Measurements from ENCODE around the gene RBFOX1.

RBFOX1 gene

GRCh38 chr16:7518158-7518557 lies 185.5 kb downstream of the RBFOX1 start:
- no peak for DNase-seq

DNA sequence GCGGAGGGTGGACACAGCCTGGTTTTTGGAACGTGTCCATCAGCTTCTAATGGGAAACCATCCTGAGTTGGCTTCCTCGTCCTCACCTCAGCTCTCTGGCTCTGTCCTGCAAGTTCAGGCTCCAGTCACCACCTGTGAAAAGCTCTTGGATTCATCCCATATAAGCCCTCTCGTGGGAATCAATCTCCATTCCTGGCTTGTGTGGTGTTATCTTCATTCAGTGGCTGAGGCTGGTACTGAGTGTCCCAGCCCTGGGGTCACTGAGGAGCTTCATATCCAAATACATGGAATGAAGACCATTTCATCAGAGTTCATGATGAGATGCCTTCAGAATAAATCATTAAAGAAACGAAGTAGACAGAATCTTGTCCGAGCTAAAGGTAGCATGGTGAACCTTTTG lies 189.2 kb downstream of the RBFOX1 start:
- DNase-seq, result no peak

DNA sequence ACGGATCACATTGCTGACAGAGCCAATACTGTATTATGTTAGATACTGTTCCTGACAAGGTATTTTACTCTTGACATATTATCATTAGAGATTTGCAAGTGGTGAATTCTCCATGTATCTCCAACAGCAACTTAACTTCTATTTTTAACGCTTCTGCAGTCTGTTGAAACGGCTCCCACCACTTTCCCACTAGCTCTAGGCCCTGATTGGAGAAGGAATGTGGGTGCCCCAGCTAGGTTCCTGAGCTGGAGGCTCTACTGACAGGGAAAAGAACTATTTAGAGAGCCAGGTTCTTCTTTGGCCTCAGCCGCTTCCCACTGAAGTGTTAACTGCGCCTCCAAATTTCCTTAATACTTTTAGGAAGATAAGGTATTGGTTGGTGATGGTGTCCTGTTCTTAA lies 191.8 kb downstream of the RBFOX1 start:
- no peak for DNase-seq

GRCh38 chr16:7526736-7527135 lies 194.1 kb downstream of the RBFOX1 start:
- no peak for DNase-seq

- DNase-seq, result no peak
Measured at GRCh38 chr16:7532534-7532933, 199.9 kb downstream of the RBFOX1 start.

DNA sequence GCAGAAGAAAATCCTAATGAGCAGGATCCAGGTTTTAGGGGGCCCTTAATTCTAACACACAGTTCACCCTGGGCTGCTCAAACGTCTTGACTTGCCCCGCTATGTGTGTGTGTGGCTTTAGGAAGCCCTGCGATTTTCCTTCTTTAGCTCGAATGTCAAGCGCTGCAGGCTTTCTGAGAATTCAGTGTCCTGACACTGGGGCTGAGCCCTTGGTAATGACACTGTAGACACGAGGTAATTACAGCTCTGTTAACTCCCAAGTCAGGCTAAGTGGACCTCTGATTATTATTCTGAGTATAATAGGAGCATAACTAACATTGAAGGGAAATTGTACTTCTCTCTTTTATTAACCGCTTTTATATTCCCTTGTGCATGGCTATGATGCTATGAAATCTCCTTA lies 202.1 kb downstream of the RBFOX1 start:
- DNase-seq, result no peak

DNA sequence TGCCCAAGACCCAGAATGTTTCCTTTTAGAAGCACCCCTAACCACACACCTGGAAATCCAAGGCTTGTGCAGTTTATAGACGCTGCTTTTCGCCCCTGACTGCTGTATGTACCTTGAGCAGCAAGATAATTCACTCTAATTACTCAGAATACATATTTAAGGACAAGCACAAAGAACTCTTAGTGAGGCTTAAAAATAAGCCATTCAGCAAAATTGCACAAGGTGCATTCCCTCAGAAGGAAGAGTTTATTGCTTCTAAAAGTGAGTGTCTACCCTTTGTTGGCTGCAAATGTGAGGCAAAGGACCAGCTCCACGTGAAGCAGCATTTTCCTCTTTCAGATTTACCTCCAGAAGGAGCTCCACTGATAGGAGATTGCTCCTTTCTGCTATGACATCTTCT lies 208.4 kb downstream of the RBFOX1 start:
- DNase-seq, result no peak

- DNase-seq, result no peak
Measured at GRCh38 chr16:7545251-7545650, 212.6 kb downstream of the RBFOX1 start.

- DNase-seq, result no peak
Measured at GRCh38 chr16:7546948-7547347, 214.3 kb downstream of the RBFOX1 start.

DNA sequence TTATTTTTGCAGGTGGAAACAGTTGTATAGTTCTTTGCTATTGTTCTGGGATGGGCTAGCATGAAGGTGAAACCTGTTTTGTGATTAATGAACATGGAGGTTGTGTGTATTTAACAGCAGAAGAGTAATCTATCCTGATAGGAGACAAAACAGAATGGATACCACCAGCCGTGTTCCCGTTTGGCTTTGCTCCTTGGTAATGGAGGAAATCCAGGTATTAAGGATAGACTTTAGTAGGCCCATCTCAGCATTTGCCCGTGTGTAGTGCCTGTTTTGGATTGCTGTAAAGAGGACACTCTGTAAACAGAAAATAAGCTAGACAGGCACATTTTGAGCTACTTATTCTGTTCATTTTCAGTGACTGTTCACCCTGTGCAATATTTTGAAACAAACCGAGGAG lies 215.1 kb downstream of the RBFOX1 start:
- DNase-seq, result no peak

- no peak for DNase-seq
Measured at GRCh38 chr16:7548796-7549318, 216.2 kb downstream of the RBFOX1 start.

- no peak for DNase-seq
Measured at GRCh38 chr16:7550096-7550495, 217.5 kb downstream of the RBFOX1 start.

GRCh38 chr16:7555459-7555858 lies 222.8 kb downstream of the RBFOX1 start:
- no peak for DNase-seq

DNA sequence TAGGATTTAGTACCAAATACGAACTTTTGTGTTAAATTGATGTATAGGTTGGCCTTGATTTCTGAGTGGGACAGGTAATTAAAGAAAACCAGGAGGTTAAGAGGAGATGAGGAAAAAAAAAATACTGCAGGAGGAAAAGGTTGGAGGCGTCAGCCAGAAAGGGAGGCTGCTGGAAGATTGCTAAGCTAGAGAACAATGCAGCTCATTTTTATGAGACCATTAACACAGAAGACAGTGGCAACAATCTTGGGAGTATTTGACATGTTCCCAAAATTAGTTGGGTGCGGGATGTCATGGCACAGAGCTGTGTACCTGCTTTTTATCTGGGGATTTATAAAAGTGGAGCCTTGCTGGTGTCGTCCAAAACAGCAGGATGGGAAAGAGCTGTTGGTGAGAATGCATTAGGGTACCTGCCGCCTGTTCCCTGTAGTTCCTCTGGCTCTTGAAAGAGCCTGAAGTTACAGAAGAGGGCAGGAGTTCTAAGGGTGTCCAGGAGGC lies 229.3 kb downstream of the RBFOX1 start:
- DNase-seq, result peak in 1 of 51 donors; percentile 16

GRCh38 chr16:7566360-7566759 lies 233.7 kb downstream of the RBFOX1 start:
- no peak for DNase-seq

DNA sequence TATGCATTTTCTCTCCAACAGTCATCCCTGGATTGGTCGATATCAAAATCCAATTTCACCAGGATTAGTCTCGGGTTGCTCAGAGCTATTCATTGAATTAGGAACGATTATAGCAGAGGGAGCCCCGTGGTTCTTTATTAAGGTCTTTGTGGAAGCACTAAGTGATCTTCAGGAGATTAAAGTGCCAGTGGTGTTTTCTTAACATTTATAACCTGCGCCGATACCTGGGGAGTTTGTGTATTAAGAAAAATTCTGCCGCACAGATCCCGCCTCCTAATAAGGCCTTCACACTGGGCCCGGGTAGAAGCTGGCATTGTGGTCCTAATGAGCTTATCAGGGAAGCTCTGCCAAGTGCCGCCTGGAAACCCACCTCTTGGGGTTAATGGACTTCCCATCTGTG lies 238.7 kb downstream of the RBFOX1 start:
- no peak for DNase-seq

DNA sequence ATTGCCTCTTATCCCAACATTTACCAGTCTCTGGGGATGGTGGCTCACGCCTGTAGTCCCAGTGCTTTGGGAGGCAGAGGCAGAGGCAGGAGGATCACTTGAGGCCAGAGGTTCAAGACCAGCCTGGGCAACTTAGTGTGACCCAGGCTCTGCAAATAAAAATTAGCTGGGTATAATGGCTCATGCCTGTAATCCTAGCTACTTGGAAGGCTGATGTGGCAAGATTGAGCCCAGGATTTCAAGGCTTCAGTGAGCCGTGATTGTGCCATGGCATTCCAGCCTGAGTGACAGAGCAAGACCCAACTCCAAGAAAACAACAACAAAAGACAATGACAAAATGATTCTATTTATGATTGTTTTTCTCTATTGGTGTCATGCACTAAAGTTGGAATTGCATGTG lies 244.9 kb downstream of the RBFOX1 start:
- DNase-seq, result no peak

DNA sequence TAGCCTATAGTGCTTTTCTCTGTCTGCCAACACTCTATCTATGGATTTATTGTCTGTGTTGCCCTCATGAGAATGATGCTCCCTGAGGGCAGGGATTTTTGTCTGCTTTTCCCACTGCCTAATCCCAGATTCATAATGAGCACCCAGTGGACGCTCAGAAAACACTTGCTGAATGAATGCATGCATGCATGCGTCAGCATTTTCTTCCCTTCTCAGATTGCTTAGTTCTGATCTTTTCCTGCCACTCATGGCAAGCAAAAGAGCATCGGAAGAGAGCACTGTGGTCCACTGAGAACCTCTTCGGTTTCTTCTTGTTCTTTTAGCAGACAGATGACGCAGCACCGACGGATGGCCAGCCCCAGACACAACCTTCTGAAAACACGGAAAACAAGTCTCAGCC lies 246.8 kb downstream of the RBFOX1 start:
- no peak for DNase-seq

GRCh38 chr16:7581175-7581574 lies 248.5 kb downstream of the RBFOX1 start:
- no peak for DNase-seq

DNA sequence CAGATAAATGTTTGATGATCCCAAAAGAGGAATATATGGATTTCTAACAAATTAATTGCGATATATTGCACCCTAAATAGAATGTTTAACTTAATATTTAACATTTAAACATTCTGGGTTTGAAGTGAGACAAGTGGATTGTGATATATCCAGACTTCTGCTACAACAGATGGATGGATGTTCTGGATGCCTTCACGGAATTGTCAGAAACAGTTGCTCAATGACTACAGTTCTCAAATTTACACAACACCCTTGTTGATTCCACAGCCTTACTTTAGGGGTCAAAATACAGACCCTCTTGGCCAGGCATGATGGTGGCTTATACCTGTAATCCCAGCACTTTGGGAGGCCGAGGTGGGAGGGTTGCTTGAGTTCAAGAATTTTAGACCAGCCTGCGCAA lies 250.8 kb downstream of the RBFOX1 start:
- no peak for DNase-seq

- DNase-seq, result no peak
Measured at GRCh38 chr16:7584561-7584960, 251.9 kb downstream of the RBFOX1 start.

- no peak for DNase-seq
Measured at GRCh38 chr16:7585705-7586104, 253.1 kb downstream of the RBFOX1 start.

GRCh38 chr16:7590934-7591333 lies 258.3 kb downstream of the RBFOX1 start:
- DNase-seq, result no peak

DNA sequence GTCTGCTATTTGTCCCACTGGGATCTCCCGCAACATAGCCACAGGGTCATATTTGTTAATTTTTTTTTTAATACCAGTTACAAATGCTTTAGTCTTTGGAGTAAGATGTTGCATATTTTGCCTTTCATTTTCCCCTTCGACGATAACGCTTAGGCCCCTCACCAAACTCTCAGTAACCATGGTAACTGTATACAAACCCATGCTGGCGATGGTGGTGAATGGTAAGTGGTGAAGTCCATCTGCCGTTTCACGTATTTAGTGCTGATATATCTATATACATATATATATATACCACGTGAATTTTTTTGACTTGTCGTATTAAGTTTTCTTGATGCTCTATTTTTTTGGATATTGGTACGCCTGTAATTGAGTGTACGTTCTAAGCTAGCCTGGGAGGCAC lies 263.7 kb downstream of the RBFOX1 start:
- DNase-seq, result no peak

Measured in hypothalamus (tissue), 51 donors.